Measurements from ENCODE around the gene ENGASE.

DNA sequence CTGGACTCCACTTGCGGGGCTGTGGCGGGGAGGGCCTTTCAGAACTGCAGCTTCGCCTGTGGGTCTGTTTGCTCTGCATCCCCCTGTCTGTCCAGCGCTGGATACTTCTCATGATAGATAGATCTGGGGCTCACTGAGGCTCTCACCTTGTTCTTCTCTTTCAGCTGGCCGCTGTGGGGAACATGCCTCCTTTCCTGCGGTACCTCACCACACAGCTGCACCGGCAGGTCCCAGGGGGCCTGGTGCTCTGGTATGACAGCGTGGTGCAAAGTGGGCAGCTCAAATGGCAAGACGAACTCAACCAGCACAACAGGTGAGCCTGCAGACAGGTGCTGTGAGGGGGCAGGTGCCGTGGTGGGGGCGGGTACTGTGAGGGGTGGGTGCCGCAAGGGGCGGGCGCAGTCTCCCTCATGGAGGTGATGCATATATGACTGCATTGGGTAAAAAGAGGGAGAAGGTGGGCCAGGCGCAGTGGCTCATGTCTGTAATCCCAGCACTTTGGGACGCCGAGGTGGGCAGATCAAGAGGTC lies 6.2 kb downstream of the ENGASE start:
- TF ChIP-seq RAD21 (IDR thresholded peaks at IDR 0.05; ENCODE audit: low read length) (no peak), BHLHE40 (IDR thresholded peaks at IDR 0.05; ENCODE audit: low read depth, low read length) (no peak), POLR2A (IDR thresholded peaks at IDR 0.05; ENCODE audit: low read depth, low read length) (no peak), CEBPB (IDR thresholded peaks at IDR 0.05; ENCODE audit: low read depth, low read length) (no peak), SMC3 (IDR thresholded peaks at IDR 0.05; ENCODE audit: low read depth, low read length) (no peak), MXI1 (IDR thresholded peaks at IDR 0.05; ENCODE audit: borderline replicate concordance, low read depth, low read length) (no peak), CHD1 (IDR thresholded peaks at IDR 0.05; ENCODE audit: low read depth, low read length) (no peak)
- TF ChIP-seq, protein P1, sequence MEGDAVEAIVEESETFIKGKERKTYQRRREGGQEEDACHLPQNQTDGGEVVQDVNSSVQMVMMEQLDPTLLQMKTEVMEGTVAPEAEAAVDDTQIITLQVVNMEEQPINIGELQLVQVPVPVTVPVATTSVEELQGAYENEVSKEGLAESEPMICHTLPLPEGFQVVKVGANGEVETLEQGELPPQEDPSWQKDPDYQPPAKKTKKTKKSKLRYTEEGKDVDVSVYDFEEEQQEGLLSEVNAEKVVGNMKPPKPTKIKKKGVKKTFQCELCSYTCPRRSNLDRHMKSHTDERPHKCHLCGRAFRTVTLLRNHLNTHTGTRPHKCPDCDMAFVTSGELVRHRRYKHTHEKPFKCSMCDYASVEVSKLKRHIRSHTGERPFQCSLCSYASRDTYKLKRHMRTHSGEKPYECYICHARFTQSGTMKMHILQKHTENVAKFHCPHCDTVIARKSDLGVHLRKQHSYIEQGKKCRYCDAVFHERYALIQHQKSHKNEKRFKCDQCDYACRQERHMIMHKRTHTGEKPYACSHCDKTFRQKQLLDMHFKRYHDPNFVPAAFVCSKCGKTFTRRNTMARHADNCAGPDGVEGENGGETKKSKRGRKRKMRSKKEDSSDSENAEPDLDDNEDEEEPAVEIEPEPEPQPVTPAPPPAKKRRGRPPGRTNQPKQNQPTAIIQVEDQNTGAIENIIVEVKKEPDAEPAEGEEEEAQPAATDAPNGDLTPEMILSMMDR (conservative IDR thresholded peaks at IDR 0.05; ENCODE audit: low read depth, low read length) = no peak
- TF ChIP-seq, protein P2, sequence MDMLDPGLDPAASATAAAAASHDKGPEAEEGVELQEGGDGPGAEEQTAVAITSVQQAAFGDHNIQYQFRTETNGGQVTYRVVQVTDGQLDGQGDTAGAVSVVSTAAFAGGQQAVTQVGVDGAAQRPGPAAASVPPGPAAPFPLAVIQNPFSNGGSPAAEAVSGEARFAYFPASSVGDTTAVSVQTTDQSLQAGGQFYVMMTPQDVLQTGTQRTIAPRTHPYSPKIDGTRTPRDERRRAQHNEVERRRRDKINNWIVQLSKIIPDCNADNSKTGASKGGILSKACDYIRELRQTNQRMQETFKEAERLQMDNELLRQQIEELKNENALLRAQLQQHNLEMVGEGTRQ (IDR thresholded peaks at IDR 0.05; ENCODE audit: low read depth, low read length) = no peak
